GM18526 (cell line): ENCODE results near the gene OR8G1.

ENCODE experiments used
- POLR2A ChIP-seq: IDR thresholded peaks from 3 replicates; pipeline ENCODE4 v1.6.1; 2011; ENCODE audit not compliant: insufficient read length; ENCODE audit errors: extremely low read depth

OR8G1 gene

DNA sequence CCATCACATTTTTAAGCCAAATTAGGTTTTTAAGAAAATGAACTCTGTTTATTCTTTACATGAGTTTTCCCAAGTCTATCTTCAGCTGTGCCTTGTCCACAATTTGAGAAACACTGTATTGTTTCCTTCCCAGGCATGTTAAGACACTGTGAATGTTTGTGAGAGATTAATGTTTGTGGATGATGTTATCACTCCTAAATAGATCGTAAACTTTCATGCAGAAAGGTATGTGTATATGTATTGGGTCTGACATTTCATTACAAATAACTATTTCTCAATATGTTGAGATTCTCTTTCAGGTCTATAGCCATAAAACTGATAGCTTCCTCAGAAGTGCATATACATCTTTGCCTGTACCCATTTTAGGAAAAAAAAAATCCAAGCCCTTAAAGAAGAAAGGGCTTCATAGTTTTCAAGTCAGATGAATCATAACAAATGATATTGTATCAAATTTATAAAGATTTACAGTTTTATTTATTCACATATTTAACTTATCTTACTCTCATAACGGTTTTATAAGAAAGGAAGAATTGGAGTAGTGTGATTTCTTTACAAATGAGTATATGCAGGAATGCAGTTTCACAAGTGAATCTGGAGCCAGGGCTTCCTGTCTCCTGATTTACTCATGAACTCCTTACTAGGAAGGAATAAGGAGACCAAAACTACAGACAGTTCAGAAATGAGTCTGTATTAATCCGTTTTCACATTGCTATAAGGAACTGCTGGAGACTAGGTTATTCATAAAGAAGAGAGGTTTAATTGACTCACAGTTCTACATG, 61.6 kb downstream of the OR8G1 start:
- TF ChIP-seq POLR2A, result no peak
